HepG2 (cell line): ENCODE data around the gene DNAJB11. TPM values are rescaled to one million over a fixed set of nuclear protein-coding genes. Genes with fewer than 3 reads are reported as not detected.

Experiments
- CENPX ChIP-seq: sonication (generic); formaldehyde crosslinking; IDR thresholded peaks from 2 replicates; pipeline ENCODE4 v1.9.0; 2021; ENCODE audit warnings: mild to moderate bottlenecking, missing genetic modification reagents, moderate library complexity
- NRL ChIP-seq: sonication (generic); formaldehyde crosslinking; IDR thresholded peaks from 2 replicates; pipeline ENCODE4 v1.5.0; 2020; ENCODE audit warnings: missing genetic modification reagents, mild to moderate bottlenecking, moderate library complexity, borderline replicate concordance
- ZNF180 ChIP-seq: sonication (generic); formaldehyde crosslinking; IDR thresholded peaks from 2 replicates; pipeline ENCODE4 v1.4.0; 2020; ENCODE audit warnings: low read depth, missing genetic modification reagents, borderline replicate concordance
- ZNF205 ChIP-seq: IDR thresholded peaks from 2 replicates; pipeline ENCODE4 v1.6.1; 2018; ENCODE audit warnings: missing biosample characterization, missing genetic modification reagents
- ZSCAN12 ChIP-seq: sonication (generic); formaldehyde crosslinking; IDR thresholded peaks from 2 replicates; pipeline ENCODE4 v1.9.0; 2021; ENCODE audit warnings: mild to moderate bottlenecking, missing genetic modification reagents
- ZSCAN9 ChIP-seq: IDR thresholded peaks from 2 replicates; pipeline ENCODE4 v1.6.1; 2016; ENCODE audit warnings: borderline replicate concordance
- polyA plus RNA-seq, 8 experiments: library from polyadenylated mRNA; depleted of rRNA in 3 of 8; stranded (reverse) in 7 of 8; unstranded in 1 of 8; fragments of >200 nt; fragmentation: Illumina TruSeq in 4 of 8; extraction: Trizol in 4 of 8; gene quantifications; 2 replicates each; pipeline versions ENCODE4 v1.2.1 to v1.2.3, GENCODE V29; 2011 to 2016; ENCODE audit warnings: low read depth in 4 of 8, missing spikeins in 1 of 8, mixed read lengths in 1 of 8; ENCODE audit not compliant: insufficient read depth in 1 of 8
- total RNA-seq, 5 experiments: library from RNA; depleted of rRNA; stranded (reverse); fragments of >200 nt; fragmentation: Illumina TruSeq; extraction: Trizol; gene quantifications; 2 replicates each; pipeline ENCODE4 v1.2.3, GENCODE V29; 2016; ENCODE audit warnings: low read depth in 1 of 5
- TF ChIP-seq, protein P1 (sequence below): sonication (generic); formaldehyde crosslinking; IDR thresholded peaks from 2 replicates; pipeline ENCODE4; 2020; ENCODE audit warnings: missing genetic modification reagents, mild to moderate bottlenecking, borderline replicate concordance
- TF ChIP-seq, protein P2 (sequence below): sonication (generic); formaldehyde crosslinking; IDR thresholded peaks from 2 replicates; pipeline ENCODE4 v1.5.1; 2020; ENCODE audit warnings: mild to moderate bottlenecking, moderate library complexity, missing genetic modification reagents
- TF ChIP-seq, protein P3 (sequence below): conservative IDR thresholded peaks from 2 replicates; pipeline ENCODE4 v1.6.1; 2018; ENCODE audit warnings: missing genetic modification reagents
- TF ChIP-seq, protein P4 (sequence below): sonication (generic); formaldehyde crosslinking; IDR thresholded peaks from 2 replicates; pipeline ENCODE4 v1.8.0; 2022; ENCODE audit warnings: mild to moderate bottlenecking, missing genetic modification reagents
- TF ChIP-seq, protein P5 (sequence below): sonication (generic); formaldehyde crosslinking; IDR thresholded peaks from 2 replicates; pipeline ENCODE4 v1.9.0; 2022; ENCODE audit warnings: low read depth, missing genetic modification reagents
- TF ChIP-seq, protein P6 (sequence below): sonication (generic); formaldehyde crosslinking; IDR thresholded peaks from 2 replicates; pipeline ENCODE4 v1.4.0; 2020; ENCODE audit warnings: missing genetic modification reagents, mild to moderate bottlenecking, borderline replicate concordance

DNAJB11 gene
- total and polyA plus RNA-seq, 2 of the 13 experiments (the other 11 are each of a cell fraction or from before 2014, with no cell fraction given), result 41.0 to 132 TPM

DNA sequence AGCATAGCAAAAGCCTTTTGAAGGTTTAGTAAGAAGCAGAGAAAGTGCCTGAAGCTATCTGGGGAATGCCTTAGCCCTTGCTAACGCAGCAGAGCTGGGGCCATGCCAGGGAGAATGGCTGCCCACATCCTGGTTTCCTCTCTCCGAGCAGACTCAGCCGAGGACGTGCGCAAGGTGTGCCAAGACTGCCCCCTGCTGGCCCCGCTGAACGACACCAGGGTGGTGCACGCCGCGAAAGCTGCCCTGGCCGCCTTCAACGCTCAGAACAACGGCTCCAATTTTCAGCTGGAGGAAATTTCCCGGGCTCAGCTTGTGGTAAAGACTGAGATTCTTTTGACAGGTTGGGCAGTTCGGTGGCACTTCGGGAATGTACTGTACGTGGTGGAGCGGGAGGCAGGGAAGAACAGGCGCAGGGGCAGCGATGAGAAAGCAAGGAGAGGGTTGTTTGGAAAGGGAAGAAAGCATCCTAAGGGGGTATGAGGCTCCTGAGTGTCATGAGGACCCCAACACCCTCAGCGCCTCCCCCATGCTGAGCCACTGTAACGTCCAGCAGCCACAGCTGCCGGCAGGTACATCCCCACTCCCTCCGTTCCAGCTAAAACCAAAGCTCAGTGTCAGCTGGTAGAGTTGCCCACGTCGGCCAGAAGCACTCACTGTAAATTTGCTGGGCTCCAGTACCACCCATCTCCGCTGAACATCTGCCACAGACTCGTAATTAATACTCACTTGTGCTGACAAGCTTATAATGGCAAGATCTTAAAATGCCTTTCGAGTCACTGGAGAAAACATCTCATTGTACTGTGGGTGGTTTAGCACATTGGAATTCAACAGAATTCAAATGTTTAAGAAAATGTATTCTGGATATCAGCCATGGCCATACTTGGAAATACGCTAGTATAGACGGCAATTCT is 46.8 kb downstream of the DNAJB11 start (continued):
- TF ChIP-seq, protein P1, sequence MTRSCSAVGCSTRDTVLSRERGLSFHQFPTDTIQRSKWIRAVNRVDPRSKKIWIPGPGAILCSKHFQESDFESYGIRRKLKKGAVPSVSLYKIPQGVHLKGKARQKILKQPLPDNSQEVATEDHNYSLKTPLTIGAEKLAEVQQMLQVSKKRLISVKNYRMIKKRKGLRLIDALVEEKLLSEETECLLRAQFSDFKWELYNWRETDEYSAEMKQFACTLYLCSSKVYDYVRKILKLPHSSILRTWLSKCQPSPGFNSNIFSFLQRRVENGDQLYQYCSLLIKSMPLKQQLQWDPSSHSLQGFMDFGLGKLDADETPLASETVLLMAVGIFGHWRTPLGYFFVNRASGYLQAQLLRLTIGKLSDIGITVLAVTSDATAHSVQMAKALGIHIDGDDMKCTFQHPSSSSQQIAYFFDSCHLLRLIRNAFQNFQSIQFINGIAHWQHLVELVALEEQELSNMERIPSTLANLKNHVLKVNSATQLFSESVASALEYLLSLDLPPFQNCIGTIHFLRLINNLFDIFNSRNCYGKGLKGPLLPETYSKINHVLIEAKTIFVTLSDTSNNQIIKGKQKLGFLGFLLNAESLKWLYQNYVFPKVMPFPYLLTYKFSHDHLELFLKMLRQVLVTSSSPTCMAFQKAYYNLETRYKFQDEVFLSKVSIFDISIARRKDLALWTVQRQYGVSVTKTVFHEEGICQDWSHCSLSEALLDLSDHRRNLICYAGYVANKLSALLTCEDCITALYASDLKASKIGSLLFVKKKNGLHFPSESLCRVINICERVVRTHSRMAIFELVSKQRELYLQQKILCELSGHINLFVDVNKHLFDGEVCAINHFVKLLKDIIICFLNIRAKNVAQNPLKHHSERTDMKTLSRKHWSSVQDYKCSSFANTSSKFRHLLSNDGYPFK (CRISPR knock-in tag), result 0 out of 2 replicates have a peak, but pooled peaks have one; percentile 37
- peak; percentile 39; the same call in 1 of the 2 replicates for TF ChIP-seq ZNF205 (CRISPR knock-in tag)
- TF ChIP-seq, protein P2, sequence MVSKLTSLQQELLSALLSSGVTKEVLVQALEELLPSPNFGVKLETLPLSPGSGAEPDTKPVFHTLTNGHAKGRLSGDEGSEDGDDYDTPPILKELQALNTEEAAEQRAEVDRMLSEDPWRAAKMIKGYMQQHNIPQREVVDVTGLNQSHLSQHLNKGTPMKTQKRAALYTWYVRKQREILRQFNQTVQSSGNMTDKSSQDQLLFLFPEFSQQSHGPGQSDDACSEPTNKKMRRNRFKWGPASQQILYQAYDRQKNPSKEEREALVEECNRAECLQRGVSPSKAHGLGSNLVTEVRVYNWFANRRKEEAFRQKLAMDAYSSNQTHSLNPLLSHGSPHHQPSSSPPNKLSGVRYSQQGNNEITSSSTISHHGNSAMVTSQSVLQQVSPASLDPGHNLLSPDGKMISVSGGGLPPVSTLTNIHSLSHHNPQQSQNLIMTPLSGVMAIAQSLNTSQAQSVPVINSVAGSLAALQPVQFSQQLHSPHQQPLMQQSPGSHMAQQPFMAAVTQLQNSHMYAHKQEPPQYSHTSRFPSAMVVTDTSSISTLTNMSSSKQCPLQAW (CRISPR knock-in tag), result peak; percentile 70
- TF ChIP-seq, protein P3, sequence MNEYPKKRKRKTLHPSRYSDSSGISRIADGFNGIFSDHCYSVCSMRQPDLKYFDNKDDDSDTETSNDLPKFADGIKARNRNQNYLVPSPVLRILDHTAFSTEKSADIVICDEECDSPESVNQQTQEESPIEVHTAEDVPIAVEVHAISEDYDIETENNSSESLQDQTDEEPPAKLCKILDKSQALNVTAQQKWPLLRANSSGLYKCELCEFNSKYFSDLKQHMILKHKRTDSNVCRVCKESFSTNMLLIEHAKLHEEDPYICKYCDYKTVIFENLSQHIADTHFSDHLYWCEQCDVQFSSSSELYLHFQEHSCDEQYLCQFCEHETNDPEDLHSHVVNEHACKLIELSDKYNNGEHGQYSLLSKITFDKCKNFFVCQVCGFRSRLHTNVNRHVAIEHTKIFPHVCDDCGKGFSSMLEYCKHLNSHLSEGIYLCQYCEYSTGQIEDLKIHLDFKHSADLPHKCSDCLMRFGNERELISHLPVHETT (CRISPR knock-in tag), result peak; percentile 62; the same call in 1 of the 2 replicates
- TF ChIP-seq ZSCAN12 (CRISPR knock-in tag), result no peak
- TF ChIP-seq, protein P4, sequence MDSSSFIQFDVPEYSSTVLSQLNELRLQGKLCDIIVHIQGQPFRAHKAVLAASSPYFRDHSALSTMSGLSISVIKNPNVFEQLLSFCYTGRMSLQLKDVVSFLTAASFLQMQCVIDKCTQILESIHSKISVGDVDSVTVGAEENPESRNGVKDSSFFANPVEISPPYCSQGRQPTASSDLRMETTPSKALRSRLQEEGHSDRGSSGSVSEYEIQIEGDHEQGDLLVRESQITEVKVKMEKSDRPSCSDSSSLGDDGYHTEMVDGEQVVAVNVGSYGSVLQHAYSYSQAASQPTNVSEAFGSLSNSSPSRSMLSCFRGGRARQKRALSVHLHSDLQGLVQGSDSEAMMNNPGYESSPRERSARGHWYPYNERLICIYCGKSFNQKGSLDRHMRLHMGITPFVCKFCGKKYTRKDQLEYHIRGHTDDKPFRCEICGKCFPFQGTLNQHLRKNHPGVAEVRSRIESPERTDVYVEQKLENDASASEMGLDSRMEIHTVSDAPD (CRISPR knock-in tag), result 0 out of 2 replicates have a peak, but pooled peaks have one; percentile 59
- no peak for TF ChIP-seq CENPX
- TF ChIP-seq, protein P5, sequence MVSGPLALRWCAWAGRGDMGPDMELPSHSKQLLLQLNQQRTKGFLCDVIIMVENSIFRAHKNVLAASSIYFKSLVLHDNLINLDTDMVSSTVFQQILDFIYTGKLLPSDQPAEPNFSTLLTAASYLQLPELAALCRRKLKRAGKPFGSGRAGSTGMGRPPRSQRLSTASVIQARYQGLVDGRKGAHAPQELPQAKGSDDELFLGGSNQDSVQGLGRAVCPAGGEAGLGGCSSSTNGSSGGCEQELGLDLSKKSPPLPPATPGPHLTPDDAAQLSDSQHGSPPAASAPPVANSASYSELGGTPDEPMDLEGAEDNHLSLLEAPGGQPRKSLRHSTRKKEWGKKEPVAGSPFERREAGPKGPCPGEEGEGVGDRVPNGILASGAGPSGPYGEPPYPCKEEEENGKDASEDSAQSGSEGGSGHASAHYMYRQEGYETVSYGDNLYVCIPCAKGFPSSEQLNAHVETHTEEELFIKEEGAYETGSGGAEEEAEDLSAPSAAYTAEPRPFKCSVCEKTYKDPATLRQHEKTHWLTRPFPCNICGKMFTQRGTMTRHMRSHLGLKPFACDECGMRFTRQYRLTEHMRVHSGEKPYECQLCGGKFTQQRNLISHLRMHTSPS, result 0 out of 2 replicates have a peak, but pooled peaks have one; percentile 50
- TF ChIP-seq ZSCAN9 (CRISPR knock-in tag), result peak; percentile 49; the same call in 1 of the 2 replicates
- TF ChIP-seq, protein P6, sequence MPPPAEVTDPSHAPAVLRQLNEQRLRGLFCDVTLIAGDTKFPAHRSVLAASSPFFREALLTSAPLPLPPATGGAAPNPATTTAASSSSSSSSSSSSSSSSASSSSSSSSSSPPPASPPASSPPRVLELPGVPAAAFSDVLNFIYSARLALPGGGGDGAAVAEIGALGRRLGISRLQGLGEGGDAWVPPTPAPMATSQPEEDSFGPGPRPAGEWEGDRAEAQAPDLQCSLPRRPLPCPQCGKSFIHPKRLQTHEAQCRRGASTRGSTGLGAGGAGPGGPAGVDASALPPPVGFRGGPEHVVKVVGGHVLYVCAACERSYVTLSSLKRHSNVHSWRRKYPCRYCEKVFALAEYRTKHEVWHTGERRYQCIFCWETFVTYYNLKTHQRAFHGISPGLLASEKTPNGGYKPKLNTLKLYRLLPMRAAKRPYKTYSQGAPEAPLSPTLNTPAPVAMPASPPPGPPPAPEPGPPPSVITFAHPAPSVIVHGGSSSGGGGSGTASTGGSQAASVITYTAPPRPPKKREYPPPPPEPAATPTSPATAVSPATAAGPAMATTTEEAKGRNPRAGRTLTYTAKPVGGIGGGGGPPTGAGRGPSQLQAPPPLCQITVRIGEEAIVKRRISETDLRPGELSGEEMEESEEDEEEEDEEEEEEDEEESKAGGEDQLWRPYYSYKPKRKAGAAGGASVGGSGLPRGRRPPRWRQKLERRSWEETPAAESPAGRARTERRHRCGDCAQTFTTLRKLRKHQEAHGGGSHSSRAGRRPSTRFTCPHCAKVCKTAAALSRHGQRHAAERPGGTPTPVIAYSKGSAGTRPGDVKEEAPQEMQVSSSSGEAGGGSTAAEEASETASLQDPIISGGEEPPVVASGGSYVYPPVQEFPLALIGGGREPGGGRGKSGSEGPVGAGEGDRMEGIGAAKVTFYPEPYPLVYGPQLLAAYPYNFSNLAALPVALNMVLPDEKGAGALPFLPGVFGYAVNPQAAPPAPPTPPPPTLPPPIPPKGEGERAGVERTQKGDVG, result peak; percentile 98; the same call in 1 of the 2 replicates
- no peak for TF ChIP-seq ZNF180 (CRISPR knock-in tag)
- peak; percentile 81; the same call in 1 of the 2 replicates for TF ChIP-seq NRL (CRISPR knock-in tag)
